Measurements from ENCODE around the gene PRR5.

GRCh38 chr22:44700456-44700855 is 1.5 kb upstream of the PRR5 start:
- TF ChIP-seq ZNF274 (IDR thresholded peaks at IDR 0.05; ENCODE audit: low read depth, low read length) (no peak), SUZ12 (IDR thresholded peaks at IDR 0.05; ENCODE audit: extremely low read depth, insufficient read depth, insufficient read length) (no peak)
